Upper lobe of left lung (tissue), 4 donors: ENCODE results near the gene PDE7B.

Experiments used
- EP300 ChIP-seq, 4 donors: sonication (generic); formaldehyde crosslinking; IDR thresholded peaks; one replicate each; pipeline ENCODE4 v1.5.1; 2017; ENCODE audit warnings: antibody characterized with exemption in 4 of 4, control low read depth in 2 of 4
- POLR2A ChIP-seq, 4 donors: fragments of 450-650 bp; IDR thresholded peaks; one replicate each; pipeline ENCODE4 v1.5.1; 2016 to 2017; ENCODE audit warnings: antibody characterized with exemption in 4 of 4, mild to moderate bottlenecking in 2 of 4
- TF ChIP-seq, protein P1 (sequence below), 6 experiments: fragments of 450-650 bp in 4 of 6; fragments of 200-600 bp in 2 of 6; sonication (generic) in 2 of 6; IDR thresholded peaks; one replicate each; pipeline ENCODE4 v1.5.1; 2016 to 2019; ENCODE audit warnings: antibody characterized with exemption in 6 of 6

DNA sequence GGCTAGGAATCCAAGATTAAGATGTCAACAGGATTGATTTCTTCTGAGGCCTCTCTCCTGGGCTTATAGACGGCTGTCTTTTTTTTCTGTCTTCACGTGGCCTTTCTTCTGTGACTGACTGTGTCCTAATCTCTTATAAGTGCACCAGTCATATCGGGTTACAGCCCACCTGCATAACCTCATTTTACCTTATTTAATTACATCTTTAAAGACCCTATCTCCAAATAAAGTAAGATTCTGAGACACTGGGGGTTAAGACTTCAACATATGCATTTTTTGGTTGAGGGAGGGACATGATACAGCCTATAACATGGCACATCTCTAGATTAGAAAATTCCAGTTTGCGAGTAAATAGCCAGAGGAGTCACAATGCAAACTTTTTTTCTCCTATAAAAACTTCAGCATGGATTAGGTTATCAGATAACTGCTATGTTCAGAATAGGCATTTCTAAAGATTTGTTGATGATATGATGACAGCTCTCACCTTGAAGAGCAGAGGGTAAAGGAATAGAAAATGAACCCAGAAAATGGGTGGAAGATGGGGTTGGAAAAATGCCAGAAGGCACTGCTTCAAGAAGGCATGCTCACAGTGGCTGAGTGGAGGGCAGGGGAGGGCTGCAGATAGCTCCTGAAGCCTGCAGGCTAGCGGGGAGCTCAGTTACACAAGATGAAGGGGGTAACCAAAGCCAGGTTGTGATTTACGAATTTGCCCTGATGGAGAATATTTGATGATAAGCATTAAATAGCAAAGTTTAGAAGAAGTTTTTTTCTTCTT, 8.7 kb upstream of the PDE7B start:
- TF ChIP-seq, protein P1, sequence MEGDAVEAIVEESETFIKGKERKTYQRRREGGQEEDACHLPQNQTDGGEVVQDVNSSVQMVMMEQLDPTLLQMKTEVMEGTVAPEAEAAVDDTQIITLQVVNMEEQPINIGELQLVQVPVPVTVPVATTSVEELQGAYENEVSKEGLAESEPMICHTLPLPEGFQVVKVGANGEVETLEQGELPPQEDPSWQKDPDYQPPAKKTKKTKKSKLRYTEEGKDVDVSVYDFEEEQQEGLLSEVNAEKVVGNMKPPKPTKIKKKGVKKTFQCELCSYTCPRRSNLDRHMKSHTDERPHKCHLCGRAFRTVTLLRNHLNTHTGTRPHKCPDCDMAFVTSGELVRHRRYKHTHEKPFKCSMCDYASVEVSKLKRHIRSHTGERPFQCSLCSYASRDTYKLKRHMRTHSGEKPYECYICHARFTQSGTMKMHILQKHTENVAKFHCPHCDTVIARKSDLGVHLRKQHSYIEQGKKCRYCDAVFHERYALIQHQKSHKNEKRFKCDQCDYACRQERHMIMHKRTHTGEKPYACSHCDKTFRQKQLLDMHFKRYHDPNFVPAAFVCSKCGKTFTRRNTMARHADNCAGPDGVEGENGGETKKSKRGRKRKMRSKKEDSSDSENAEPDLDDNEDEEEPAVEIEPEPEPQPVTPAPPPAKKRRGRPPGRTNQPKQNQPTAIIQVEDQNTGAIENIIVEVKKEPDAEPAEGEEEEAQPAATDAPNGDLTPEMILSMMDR (IDR thresholded peaks at IDR 0.05): no peak
- no peak for TF ChIP-seq POLR2A (IDR thresholded peaks at IDR 0.05)
- no peak for TF ChIP-seq EP300 (IDR thresholded peaks at IDR 0.05)
